Measurements from ENCODE around the gene TACC3.

DNA sequence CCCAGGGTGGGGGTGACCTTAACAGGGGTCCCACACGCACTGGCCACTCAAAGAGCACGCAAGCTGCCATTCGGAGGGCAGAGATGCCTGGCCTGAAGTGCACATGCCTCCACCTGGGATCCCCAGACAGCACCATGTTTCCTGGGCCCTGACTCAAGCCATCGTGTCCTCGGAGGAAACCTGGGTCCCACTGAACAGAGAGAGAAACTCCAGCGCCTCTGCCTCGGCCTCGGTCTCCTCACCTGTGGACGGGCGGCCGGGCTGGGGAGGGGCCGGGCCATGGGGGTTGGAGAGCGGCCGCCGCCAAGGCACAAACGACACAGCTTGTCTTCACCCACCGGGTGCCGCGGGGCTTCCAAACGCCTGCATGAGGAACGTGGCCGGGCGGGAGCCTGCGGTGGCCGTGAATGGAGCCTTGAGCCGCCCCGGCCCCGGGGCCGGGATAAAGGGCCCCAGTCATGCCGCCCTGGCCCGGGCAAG, 41.8 kb downstream of the TACC3 start:
- TF ChIP-seq, protein P1, sequence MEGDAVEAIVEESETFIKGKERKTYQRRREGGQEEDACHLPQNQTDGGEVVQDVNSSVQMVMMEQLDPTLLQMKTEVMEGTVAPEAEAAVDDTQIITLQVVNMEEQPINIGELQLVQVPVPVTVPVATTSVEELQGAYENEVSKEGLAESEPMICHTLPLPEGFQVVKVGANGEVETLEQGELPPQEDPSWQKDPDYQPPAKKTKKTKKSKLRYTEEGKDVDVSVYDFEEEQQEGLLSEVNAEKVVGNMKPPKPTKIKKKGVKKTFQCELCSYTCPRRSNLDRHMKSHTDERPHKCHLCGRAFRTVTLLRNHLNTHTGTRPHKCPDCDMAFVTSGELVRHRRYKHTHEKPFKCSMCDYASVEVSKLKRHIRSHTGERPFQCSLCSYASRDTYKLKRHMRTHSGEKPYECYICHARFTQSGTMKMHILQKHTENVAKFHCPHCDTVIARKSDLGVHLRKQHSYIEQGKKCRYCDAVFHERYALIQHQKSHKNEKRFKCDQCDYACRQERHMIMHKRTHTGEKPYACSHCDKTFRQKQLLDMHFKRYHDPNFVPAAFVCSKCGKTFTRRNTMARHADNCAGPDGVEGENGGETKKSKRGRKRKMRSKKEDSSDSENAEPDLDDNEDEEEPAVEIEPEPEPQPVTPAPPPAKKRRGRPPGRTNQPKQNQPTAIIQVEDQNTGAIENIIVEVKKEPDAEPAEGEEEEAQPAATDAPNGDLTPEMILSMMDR (IDR thresholded peaks at IDR 0.05): no peak
- TF ChIP-seq POLR2A (IDR thresholded peaks at IDR 0.05): no peak

All from uterus (tissue), 2 donors.